Activated CD4-positive, alpha-beta memory T cell treated with anti-CD3 and anti-CD28 coated beads for 36 hours (primary cell): ENCODE measurements around the gene UACA. TPM values are rescaled to one million over a fixed set of nuclear protein-coding genes. Genes with fewer than 3 reads are reported as not detected.
"Not testable (repeated sequence)": the region's sequence is repeated elsewhere in the genome, so short reads cannot be mapped to it uniquely, and the experiment has no call there.

Source experiments
- CTCF ChIA-PET: fragments of 350-600 bp; sonication (Branson Sonifier 250); formaldehyde crosslinking; loops from one replicate; lab custom pipeline; 2021; ENCODE audit warnings: antibody characterized with exemption, inconsistent platforms; lab: Charles Lee
- POLR2A ChIA-PET: fragments of 350-600 bp; sonication (Branson Sonifier 250); formaldehyde crosslinking; loops from one replicate; lab custom pipeline; 2021; ENCODE audit warnings: antibody characterized with exemption; lab: Charles Lee
- DNase-seq: peaks from one replicate; pipeline ENCODE4 v3.0.0-alpha.2; 2020
- H3K27ac Mint-ChIP-seq: one replicate; pipeline ENCODE4 v1.8.0; 2021; ENCODE audit warnings: mixed read lengths
- H3K27me3 Mint-ChIP-seq: one replicate; pipeline ENCODE4 v1.8.0; 2021; ENCODE audit warnings: mixed read lengths
- H3K36me3 Mint-ChIP-seq: one replicate; pipeline ENCODE4 v1.8.0; 2021; ENCODE audit warnings: mixed read lengths
- H3K4me1 Mint-ChIP-seq: one replicate; pipeline ENCODE4 v1.8.0; 2021; ENCODE audit warnings: low read depth, mixed read lengths
- H3K4me3 Mint-ChIP-seq: one replicate; pipeline ENCODE4 v1.8.0; 2021; ENCODE audit warnings: mild to moderate bottlenecking, mixed read lengths
- H3K9me3 Mint-ChIP-seq: one replicate; pipeline ENCODE4 v1.8.0; 2021; ENCODE audit warnings: mixed read lengths
- intact Hi-C: fragments of 100-400 bp; cut with micrococcal nuclease; formaldehyde crosslinking; loops from one replicate; pipeline ENCODE4 v1.15.1; 2023
- total RNA-seq, 2 experiments: library from RNA; stranded (reverse); gene quantifications; one replicate each; pipeline ENCODE4 v1.2.3, GENCODE V29; 2021

The UACA gene
- total RNA-seq, 2 experiments from 2014 or later, result 3.8 to 4.1 TPM

GRCh38 chr15:70742928-70743327 lies 20.4 kb downstream of the UACA start:
- H3K27ac Mint-ChIP-seq, result no peak overlapping the region
- intact Hi-C loops, result no loop called here
- CTCF ChIA-PET, result interaction anchor here (1.1 to 1.2 kb wide), 2 partner anchors 18 to 20 kb away, joined by 4 to 5 read pairs; no protein-coding TSS in a partner anchor
- DNase-seq, result no peak
- no peaks in the 10 kb centered on the region for H3K9me3 Mint-ChIP-seq
- no peaks in the 10 kb centered on the region for H3K36me3 Mint-ChIP-seq
- POLR2A ChIA-PET, result no interaction called here
- H3K4me3 Mint-ChIP-seq, result no peak overlapping the region
- peaks cover 5% of the 10 kb centered on the region for H3K27me3 Mint-ChIP-seq
- H3K4me1 Mint-ChIP-seq, result no peaks in the 10 kb centered on the region

GRCh38 chr15:70741677-70742293 lies 21.6 kb downstream of the UACA start:
- H3K9me3 Mint-ChIP-seq, result no peaks in the 10 kb centered on the region
- CTCF ChIA-PET, result interaction anchor here (1.1 kb wide), 1 partner anchor 19 kb away, joined by 5 read pairs; no protein-coding TSS in a partner anchor
- no peak overlapping the region for H3K27ac Mint-ChIP-seq
- no peak for DNase-seq
- peaks cover 5% of the 10 kb centered on the region for H3K27me3 Mint-ChIP-seq
- H3K4me1 Mint-ChIP-seq, result no peaks in the 10 kb centered on the region
- POLR2A ChIA-PET, result no interaction called here
- intact Hi-C loops, result no loop called here
- no peaks in the 10 kb centered on the region for H3K36me3 Mint-ChIP-seq
- H3K4me3 Mint-ChIP-seq, result no peak overlapping the region

- POLR2A ChIA-PET, result interaction anchor here (0.6 kb wide), 1 partner anchor 1950 kb away, joined by 3 read pairs; no protein-coding TSS in a partner anchor
- no peaks in the 10 kb centered on the region for H3K36me3 Mint-ChIP-seq
Measured at GRCh38 chr15:70741107-70741531, 22.2 kb downstream of the UACA start.

GRCh38 chr15:70735040-70735439 lies 28.3 kb downstream of the UACA start:
- POLR2A ChIA-PET, result not testable (repeated sequence)

More at GRCh38 chr15:70741107-70741531, 22.2 kb downstream of the UACA start:
- H3K9me3 Mint-ChIP-seq, result no peaks in the 10 kb centered on the region
- no peaks in the 10 kb centered on the region for H3K4me1 Mint-ChIP-seq
- no peak overlapping the region for H3K4me3 Mint-ChIP-seq
- no peak overlapping the region for H3K27ac Mint-ChIP-seq
- no peak for DNase-seq
- intact Hi-C loops, result no loop called here
- CTCF ChIA-PET, result interaction anchor here (0.6 kb wide), 1 partner anchor 30 kb away, joined by 3 read pairs; no protein-coding TSS in a partner anchor
- peaks cover 5% of the 10 kb centered on the region for H3K27me3 Mint-ChIP-seq

GRCh38 chr15:70729164-70729563 lies 34.2 kb downstream of the UACA start:
- CTCF ChIA-PET, result no interaction called here
- DNase-seq, result no peak

More at GRCh38 chr15:70735040-70735439, 28.3 kb downstream of the UACA start:
- H3K9me3 Mint-ChIP-seq, H3K4me3 Mint-ChIP-seq, H3K27me3 Mint-ChIP-seq, H3K36me3 Mint-ChIP-seq, intact Hi-C loops, H3K27ac Mint-ChIP-seq, H3K4me1 Mint-ChIP-seq, DNase-seq: not testable (repeated sequence)
- CTCF ChIA-PET, result interaction anchor here (1.2 kb wide), 1 partner anchor 12 kb away, joined by 4 read pairs; no protein-coding TSS in a partner anchor

GRCh38 chr15:70726753-70727152 lies 36.6 kb downstream of the UACA start:
- no peak for DNase-seq
- ChIA-PET CTCF (interaction anchor here (0.6 to 2.2 kb wide), 3 partner anchors 14 to 1250 kb away, joined by 3 to 11 read pairs (median 4); no protein-coding TSS in a partner anchor), POLR2A (no interaction called here)
- intact Hi-C loops, result loop anchor here (10.0 kb wide), 2 partner anchors 52 to 1252 kb away; no protein-coding TSS in a partner anchor
- H3K36me3 Mint-ChIP-seq, result no peaks in the 10 kb centered on the region
- H3K4me1 Mint-ChIP-seq, result no peaks in the 10 kb centered on the region
- peaks cover 8% of the 10 kb centered on the region for H3K27me3 Mint-ChIP-seq
- H3K4me3 Mint-ChIP-seq, result no peak overlapping the region
- no peak overlapping the region for H3K27ac Mint-ChIP-seq
- no peaks in the 10 kb centered on the region for H3K9me3 Mint-ChIP-seq

More at GRCh38 chr15:70729164-70729563, 34.2 kb downstream of the UACA start:
- H3K4me3 Mint-ChIP-seq, result no peak overlapping the region
- H3K27me3 Mint-ChIP-seq, result peaks cover 5% of the 10 kb centered on the region
- intact Hi-C loops, result loop anchor here (10.0 kb wide), 2 partner anchors 54 to 1254 kb away; no protein-coding TSS in a partner anchor
- H3K27ac Mint-ChIP-seq, result no peak overlapping the region
- H3K9me3 Mint-ChIP-seq, result no peaks in the 10 kb centered on the region
- POLR2A ChIA-PET, result no interaction called here
- no peaks in the 10 kb centered on the region for H3K36me3 Mint-ChIP-seq
- no peaks in the 10 kb centered on the region for H3K4me1 Mint-ChIP-seq

- Mint-ChIP-seq H3K4me1 (no peaks in the 10 kb centered on the region), H3K36me3 (no peaks in the 10 kb centered on the region), H3K27ac (no peak overlapping the region), H3K4me3 (no peak overlapping the region), H3K9me3 (no peaks in the 10 kb centered on the region), H3K27me3 (peaks cover 8% of the 10 kb centered on the region)
- DNase-seq, result no peak
- POLR2A ChIA-PET, result no interaction called here
- CTCF ChIA-PET, result interaction anchor here (0.8 to 2.6 kb wide), 3 partner anchors 25 to 1248 kb away, joined by 3 to 36 read pairs (median 10); no protein-coding TSS in a partner anchor
- intact Hi-C loops, result loop anchor here (10.0 kb wide), 2 partner anchors 49 to 1249 kb away; no protein-coding TSS in a partner anchor
Measured at GRCh38 chr15:70723927-70724326, 39.4 kb downstream of the UACA start.

- Mint-ChIP-seq H3K4me3 (no peak overlapping the region), H3K27me3 (peaks cover 7% of the 10 kb centered on the region), H3K27ac (no peak overlapping the region), H3K9me3 (no peaks in the 10 kb centered on the region), H3K36me3 (no peaks in the 10 kb centered on the region), H3K4me1 (no peaks in the 10 kb centered on the region)
- ChIA-PET POLR2A (no interaction called here), CTCF (interaction anchor here (0.6 to 2.6 kb wide), 34 partner anchors 10 to 1247 kb away, joined by 3 to 37 read pairs (median 5); no protein-coding TSS in a partner anchor)
- DNase-seq, result no peak
- intact Hi-C loops, result loop anchor here (10.0 kb wide), 2 partner anchors 48 to 1248 kb away; no protein-coding TSS in a partner anchor
Measured at GRCh38 chr15:70723122-70723422, 40.3 kb downstream of the UACA start.

- H3K9me3 Mint-ChIP-seq, result no peaks in the 10 kb centered on the region
- H3K27me3 Mint-ChIP-seq, result peaks cover 3% of the 10 kb centered on the region
- ChIA-PET CTCF (interaction anchor here (0.6 to 2.6 kb wide), 43 partner anchors 10 to 1246 kb away, joined by 3 to 37 read pairs (median 4); no protein-coding TSS in a partner anchor), POLR2A (no interaction called here)
- H3K27ac Mint-ChIP-seq, result no peak overlapping the region
- no peak overlapping the region for H3K4me3 Mint-ChIP-seq
- H3K36me3 Mint-ChIP-seq, result no peaks in the 10 kb centered on the region
- intact Hi-C loops, result loop anchor here (10.0 kb wide), 2 partner anchors 48 to 1248 kb away; no protein-coding TSS in a partner anchor
- DNase-seq, result no peak
- H3K4me1 Mint-ChIP-seq, result no peaks in the 10 kb centered on the region
Measured at GRCh38 chr15:70722266-70723121, 40.9 kb downstream of the UACA start.

- no peaks in the 10 kb centered on the region for H3K4me1 Mint-ChIP-seq
- no peak overlapping the region for H3K4me3 Mint-ChIP-seq
Measured at GRCh38 chr15:70720228-70721016, 42.9 kb downstream of the UACA start.

GRCh38 chr15:70717237-70717793 lies 46.0 kb downstream of the UACA start:
- DNase-seq, result no peak
- intact Hi-C loops, result no loop called here
- Mint-ChIP-seq H3K27me3 (peaks cover 2% of the 10 kb centered on the region), H3K4me1 (no peaks in the 10 kb centered on the region), H3K9me3 (no peaks in the 10 kb centered on the region), H3K4me3 (no peak overlapping the region), H3K27ac (no peak overlapping the region), H3K36me3 (no peaks in the 10 kb centered on the region)
- CTCF ChIA-PET, result no interaction called here
- POLR2A ChIA-PET, result no interaction called here

More at GRCh38 chr15:70720228-70721016, 42.9 kb downstream of the UACA start:
- Mint-ChIP-seq H3K9me3 (no peaks in the 10 kb centered on the region), H3K36me3 (no peaks in the 10 kb centered on the region), H3K27ac (no peak overlapping the region), H3K27me3 (peaks cover 3% of the 10 kb centered on the region)
- CTCF ChIA-PET, result no interaction called here
- POLR2A ChIA-PET, result no interaction called here
- intact Hi-C loops, result loop anchor here (10.0 kb wide), 2 partner anchors 46 to 1246 kb away; no protein-coding TSS in a partner anchor
- DNase-seq, result no peak
